ENCODE measurements around the gene COL11A1.

- TF ChIP-seq POLR2AphosphoS5 (IDR thresholded peaks at IDR 0.05; ENCODE audit: low read depth, low read length) (no peak), CTCF (IDR thresholded peaks at IDR 0.05) (no peak), JUND (IDR thresholded peaks at IDR 0.05) (no peak), RFX5 (IDR thresholded peaks at IDR 0.05; ENCODE audit: low read length) (no peak), PBX3 (IDR thresholded peaks at IDR 0.05) (no peak), MXI1 (IDR thresholded peaks at IDR 0.05; ENCODE audit: low read depth, low read length) (no peak), TAF1 (IDR thresholded peaks at IDR 0.05; ENCODE audit: borderline replicate concordance, low read depth, low read length) (no peak), ELF1 (IDR thresholded peaks at IDR 0.05) (no peak), FOSL2 (IDR thresholded peaks at IDR 0.05; ENCODE audit: borderline replicate concordance, low read depth) (no peak)
Measured at GRCh38 chr1:102858695-102859094, 249.6 kb downstream of the COL11A1 start.
